GM11168 (cell line): ENCODE measurements around the gene SEMA3F.

Experiments used
- in situ Hi-C: fragments of 300-500 bp; cut with MboI; formaldehyde crosslinking; loops from one replicate; pipeline ENCODE4 v1.12.0; 2022; ENCODE audit warnings: low sequenced_read_pairs; ENCODE audit not compliant: unreplicated experiment

The SEMA3F gene

DNA sequence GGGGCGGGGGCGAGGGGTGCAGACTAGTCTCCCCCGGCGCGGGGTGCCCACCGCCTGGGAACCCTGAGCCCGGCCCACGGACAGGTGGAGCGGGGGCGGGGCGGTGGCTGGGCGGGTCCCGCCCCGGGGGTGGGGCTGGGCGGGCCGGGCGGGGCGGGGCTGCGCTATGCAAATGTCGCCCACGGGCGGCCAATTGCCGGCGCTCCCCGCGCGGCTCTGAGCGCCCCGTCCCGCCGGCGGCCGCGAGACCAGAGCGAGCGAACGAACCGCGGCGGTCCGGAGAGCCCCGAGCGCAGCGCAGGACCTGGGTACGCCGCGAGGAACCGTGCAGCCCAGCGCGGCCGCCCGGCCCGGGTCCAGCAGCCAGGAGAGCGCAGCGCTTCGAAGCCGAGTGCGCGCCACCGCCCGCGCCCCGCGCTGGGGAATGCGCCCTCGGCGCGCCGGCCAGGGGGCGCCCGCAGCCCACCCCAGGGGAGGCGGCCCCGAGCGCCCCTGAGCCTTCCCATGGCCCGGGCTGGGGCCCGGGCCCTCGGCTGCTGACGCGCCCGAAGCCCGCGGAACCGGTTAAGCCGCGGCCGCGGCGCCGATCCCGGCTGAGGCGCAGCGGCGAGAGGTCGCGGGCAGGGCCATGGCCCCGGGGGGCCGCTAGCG is at the start of gene SEMA3F:
Gene SEMA3F, plus strand, starts transcription at position 485 of the 651 bp plus-strand sequence. CDS start 4,299 bp downstream, outside the sequence.
- in situ Hi-C loops: no loop called here

DNA sequence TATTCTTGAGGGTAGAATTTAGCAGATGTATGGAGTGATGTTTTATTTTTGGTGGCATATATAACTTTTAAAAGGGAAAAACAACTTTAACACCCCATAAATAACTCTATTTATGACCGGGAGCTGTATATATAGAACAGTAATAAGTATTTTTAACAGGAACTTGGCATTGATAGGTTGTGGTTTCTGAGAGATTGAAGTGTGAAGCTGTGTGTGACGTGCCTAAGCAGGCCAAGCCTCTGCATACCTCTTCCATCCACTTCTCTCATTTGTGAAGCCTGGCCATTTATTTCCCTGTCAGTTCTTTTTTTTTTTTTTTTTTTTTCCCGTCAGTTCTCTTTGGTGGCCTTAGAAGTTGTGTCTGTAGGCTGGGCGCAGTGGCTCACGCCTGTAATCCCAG is 43.4 kb upstream of the SEMA3F start:
- in situ Hi-C loops: no loop called here

- in situ Hi-C loops: no loop called here
These were observed 42.7 kb upstream of the SEMA3F start for GRCh38 chr3:50112462-50112861.

DNA sequence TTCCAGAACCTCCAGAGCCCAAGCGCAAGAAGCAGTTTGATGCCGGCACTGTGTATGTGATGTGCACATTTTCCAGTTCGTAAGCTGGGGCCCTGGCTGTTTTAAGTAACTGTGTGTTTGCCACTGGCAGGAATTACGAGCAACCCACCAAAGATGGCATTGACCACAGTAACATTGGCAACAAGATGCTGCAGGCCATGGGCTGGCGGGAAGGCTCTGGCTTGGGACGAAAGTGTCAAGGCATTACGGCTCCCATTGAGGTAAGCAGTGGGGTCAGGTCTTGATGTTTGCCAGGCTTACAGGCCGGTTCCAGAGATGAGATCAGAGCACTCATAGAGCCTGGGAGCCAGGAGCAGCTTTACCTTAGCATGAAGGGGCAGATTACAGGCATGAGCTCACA is 38.0 kb upstream of the SEMA3F start:
- in situ Hi-C loops: no loop called here

GRCh38 chr3:50118237-50118636 is 36.9 kb upstream of the SEMA3F start:
- in situ Hi-C loops: no loop called here

GRCh38 chr3:50119786-50120185 is 35.3 kb upstream of the SEMA3F start:
- in situ Hi-C loops: no loop called here

- in situ Hi-C loops: no loop called here
These were observed 34.6 kb upstream of the SEMA3F start for GRCh38 chr3:50120364-50121071.

DNA sequence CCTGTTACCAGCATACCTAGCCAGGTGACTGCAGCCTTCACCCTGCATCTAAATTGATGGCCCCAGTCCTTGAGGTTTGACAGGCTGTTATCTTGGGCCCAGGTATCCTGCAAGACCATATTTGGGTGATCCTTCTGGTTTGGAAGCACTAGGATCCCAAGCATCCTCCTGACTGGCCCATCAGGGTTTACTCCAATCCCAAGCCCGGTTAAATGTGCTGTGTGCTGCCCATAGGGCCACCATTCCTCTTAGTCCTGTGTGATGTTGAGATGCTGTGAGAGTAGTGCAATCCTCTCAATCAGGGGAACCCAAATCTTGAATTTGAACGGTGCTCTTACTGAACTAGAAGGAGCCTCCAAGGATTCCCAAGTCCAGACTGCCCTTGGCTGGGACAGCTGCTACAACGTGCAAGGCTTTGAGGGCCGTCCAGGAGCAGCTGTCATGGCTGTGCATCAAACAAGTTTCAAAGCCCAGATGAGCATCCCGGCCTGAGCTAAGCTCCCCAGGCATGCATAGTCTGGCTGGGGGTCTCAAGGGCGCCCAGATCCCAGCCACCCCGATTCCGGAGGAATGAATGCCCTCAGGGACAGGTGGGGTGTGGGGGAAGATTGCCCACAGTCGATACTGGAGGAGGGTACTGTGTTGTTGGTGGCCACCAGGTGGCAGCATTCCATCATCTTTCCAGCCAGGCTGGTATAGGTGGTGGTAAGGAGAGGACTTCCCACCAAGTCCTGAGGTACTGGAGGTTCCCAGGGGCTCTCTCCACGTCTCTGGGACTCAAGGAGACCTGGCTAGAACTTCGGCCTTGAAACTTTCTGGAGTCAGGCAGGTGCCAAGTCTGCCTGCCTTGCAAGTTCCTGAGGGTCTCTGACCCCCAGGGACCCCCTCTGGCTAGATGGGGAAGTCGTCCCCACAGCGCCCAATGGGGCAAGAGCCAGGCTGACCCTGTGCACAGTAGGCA is 33.8 kb upstream of the SEMA3F start:
- in situ Hi-C loops: no loop called here

DNA sequence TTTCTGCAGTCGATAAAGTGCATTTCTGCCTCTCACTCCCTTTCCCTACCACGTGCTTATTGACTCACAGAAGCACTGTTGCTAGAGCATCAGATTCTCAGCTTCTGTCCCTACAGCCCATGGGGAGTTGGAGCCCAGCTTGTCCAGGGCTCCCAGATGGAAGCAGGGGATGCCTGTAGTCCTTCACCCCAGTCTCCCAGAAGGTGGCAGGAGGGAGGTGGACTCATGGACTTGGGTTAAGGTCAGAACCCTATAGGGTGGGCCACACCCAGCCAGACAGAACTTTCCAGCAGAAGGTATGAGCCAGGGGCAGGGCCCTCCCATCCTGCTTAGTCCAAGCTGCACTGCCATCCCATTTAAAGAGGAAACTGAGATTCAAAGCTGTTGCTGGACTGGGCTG is 33.1 kb upstream of the SEMA3F start:
- in situ Hi-C loops: no loop called here

- in situ Hi-C loops: no loop called here
These were observed 32.3 kb upstream of the SEMA3F start for GRCh38 chr3:50122661-50123391.

DNA sequence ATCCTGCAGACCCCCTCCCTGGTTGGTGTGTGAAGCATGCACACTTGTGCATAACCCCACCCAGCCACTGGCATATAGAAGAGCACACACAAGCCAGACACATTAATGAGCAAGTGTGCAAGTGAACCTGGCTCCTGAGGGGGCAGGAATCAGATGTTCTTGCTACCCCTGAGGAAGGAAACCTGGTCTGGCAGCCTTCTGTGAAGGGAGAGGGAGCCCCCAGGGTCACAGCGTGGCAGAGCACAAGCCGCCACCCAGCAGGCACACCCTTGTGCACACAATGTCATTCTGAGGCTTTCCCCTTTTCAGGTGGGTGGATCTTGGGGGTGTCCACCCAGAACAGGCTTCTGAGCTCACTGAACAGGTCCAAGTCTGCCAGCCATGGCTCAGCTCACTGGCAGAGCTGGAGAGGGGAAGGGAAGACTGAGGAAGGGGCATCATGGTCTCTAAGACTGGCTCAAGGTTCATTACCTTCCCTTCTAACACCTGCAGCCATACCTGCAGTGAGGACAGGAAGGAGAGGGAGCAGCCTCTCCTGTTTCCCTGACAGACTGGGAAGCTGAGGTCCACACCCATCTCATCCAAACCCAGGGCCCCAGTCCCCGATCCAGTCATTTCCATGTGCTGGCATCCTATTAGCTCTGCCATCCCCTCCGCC is 31.6 kb upstream of the SEMA3F start:
- in situ Hi-C loops: no loop called here

GRCh38 chr3:50124052-50124799 is 30.9 kb upstream of the SEMA3F start:
- in situ Hi-C loops: no loop called here

DNA sequence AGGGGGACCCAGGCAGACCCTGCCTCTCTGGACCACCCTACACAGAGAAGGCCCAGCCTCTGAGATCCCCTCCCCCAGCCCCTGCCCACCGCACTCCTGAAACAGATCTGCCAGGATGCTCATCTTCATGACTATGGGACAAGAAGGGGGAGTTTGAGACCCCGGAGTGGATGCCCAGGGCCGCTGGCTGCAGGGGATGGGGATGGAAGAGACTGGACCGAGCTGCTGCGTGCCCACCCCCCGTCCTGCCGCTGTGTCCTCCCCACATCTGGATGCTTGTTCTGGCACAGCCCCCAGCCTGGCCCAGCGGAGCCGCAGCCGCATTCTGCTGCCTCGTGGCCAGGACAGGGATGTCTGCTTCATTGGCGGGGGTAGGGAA is 30.3 kb upstream of the SEMA3F start:
- in situ Hi-C loops: no loop called here

DNA sequence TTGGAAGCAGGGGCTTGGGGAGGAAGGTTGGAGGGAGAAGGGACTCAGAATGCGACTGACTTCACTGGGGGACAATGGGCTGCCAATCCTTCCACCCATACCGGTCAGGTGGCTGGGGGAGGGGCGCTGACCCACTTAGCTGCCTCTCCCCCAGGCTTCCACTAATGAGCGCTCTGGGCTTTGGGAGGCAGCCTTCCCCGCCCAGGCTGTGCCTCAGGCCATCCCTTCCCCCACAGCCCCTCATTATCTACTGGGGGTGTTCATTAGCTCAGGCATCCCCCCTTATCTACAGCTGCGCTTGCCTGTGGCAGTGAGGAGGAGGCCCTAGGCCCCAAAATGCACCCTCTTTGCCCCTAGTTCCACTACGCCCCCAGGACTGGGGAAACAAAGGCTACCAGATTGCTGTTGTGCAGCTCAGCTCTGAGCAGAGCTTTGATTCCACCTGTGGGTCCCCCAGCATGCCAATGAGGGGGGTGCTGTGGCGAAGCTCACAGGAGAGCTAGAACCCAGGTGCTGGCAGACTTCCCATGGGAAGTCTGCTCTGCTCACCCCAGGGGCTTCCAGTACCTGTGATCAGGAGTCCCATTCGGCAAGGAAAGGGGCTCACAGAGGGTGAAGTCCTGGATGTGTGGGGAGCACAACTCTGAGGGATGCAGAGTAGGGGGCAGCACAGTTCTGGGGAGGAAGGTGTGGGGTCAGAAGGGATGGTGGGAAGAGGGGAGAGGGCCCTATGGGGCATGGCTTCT is 29.4 kb upstream of the SEMA3F start:
- in situ Hi-C loops: no loop called here

GRCh38 chr3:50126287-50127211 is 28.6 kb upstream of the SEMA3F start:
- in situ Hi-C loops: no loop called here

DNA sequence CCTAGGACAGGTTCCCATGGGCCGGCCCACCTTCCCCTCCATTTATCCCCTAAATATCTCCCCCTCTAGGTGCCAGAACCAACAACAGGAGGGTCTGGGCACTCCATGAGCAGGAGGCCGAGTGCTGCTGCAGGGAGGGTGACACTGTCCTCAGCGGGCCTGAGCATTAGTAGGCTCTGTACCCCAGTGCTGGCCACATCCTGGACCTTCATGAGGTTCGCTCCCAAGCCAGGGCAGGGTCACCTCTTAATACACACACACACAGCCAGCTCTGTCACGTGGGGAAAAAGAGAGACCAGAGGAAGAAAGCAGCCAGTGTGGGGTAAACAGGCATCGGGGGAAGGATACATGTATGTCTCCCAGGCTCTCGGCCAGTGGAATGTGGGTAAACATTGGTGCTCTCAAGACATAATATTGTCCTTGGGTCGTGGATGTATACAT is 27.9 kb upstream of the SEMA3F start:
- in situ Hi-C loops: no loop called here

GRCh38 chr3:50128001-50128400 is 27.1 kb upstream of the SEMA3F start:
- in situ Hi-C loops: no loop called here
